IPS DF 4.7 (cell line): ENCODE measurements around the gene UBAC2.

Experiments
- DNase-seq: peaks from one replicate; pipeline ENCODE4 v3.0.0-alpha.2; 2013; ENCODE audit warnings: low spot score; ENCODE audit errors: extremely low read depth

Gene UBAC2

DNA sequence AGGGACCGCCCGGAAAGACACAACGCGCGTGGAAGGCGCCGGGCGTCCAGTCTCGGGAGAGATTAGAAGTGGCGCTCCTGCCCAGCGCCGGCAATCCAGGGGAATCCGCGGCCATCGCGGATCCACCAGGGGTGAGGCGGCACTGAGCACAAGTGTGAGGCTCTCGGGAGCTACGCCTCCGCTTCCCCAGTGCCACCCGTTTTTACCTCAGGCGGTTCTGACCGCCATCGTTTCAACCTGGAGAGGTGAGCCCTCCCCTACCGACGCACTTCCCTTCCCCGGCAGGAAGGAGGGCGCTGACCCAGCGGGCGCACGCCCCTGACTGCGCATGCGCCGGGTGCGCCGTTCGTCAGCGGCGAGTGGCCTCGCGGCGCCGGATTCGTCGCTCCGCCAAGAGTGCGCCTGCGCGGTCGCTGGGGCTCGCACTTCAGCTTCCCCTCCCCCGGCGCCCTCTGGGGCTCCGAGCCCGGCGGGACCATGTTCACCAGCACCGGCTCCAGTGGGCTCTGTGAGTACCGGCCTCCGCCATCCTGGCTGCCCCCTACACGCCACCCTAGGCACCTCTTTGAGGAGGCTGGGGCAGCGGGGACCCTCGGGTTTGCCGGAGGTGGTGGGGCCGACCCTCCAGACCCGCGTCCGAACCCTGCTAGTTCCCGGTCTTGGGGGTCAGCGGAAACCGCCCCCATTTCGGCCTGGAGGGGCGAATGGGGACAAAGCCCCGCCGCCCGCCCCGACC lies at the start of gene UBAC2:
TSS of gene UBAC2 (plus strand) at position 423 of the 736 bp plus-strand sequence. CDS start at position 478, 55 bp downstream.
- DNase-seq: peak; percentile 84

GRCh38 chr13:99151516-99151915 lies 49.1 kb upstream of the UBAC2 start:
- DNase-seq: no peak

GRCh38 chr13:99153219-99153618 lies 47.4 kb upstream of the UBAC2 start:
- no peak for DNase-seq

DNA sequence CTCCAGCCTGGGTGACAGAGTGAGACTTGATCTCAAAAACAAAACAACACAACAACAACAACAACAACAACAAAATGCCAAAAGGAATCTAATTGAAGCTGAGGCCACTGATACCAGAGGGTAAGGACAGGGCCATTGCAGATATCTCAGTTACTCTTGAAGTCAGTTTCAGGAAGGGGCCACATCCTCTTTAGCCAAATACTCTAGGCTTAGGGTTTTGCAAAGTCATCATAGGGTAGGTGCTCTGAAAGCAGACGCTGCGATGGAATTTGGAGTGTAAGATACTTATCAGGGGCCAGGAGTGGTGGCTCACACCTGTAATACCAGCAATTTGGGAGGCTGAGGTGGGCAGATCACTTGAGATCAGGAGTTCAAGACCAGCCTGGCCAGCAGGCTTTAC lies 46.6 kb upstream of the UBAC2 start:
- no peak for DNase-seq

- DNase-seq: no peak
These were observed 44.8 kb upstream of the UBAC2 start for GRCh38 chr13:99155821-99156220.

GRCh38 chr13:99157046-99157445 lies 43.6 kb upstream of the UBAC2 start:
- no peak for DNase-seq

DNA sequence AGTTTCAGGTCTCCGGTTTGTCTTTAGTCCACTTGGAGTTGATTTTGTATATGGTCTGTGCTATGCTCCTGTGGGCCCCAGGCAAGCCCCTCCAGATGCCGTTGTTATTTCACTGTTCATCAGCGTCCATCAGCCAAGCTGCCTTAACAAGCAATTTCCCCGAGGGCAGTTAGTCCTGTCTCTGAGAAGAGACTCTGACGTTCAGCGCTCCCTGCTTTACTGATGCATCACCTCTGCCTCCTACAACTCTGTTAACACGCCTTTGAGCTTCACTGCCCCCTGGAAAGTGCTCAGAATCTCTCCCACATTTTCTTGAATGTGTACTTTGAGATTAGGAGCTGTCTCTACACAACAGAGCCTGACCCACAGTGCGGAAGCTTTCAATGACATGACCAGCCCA lies 41.8 kb upstream of the UBAC2 start:
- DNase-seq: no peak

DNA sequence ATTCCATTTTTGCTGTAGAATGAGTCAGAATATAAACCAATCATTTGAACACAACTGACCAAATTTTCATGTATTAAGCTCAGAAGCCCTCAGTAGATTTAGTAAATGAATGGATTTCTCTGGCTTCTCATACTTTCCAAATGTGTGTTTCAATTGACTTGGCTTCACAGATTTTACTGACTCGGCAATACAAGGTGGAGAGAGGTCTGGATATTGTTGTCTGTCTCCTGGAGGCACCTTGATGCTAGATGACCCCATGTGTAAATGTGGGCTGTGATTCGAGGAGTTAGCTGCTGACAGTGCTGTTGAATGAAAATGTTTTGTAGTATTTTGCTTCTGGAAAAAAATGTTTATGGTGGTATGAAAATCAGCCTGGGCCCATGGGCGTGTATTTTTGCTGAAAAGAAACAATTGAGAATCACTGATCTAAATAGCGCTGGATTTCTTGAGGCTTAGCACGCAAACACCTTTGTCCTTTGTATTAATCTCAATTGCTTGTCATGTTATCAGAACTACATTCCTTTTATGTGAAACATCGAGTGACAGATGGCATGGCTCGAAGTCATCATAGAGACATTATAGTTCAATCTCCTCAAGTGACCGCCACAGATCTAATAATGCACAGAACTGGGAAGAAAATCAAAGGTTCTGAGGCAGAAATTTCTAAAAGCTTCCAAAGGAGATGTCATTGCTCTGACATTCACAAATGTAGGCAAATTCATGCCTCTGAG lies 41.2 kb upstream of the UBAC2 start:
- no peak for DNase-seq

GRCh38 chr13:99160415-99160814 lies 40.2 kb upstream of the UBAC2 start:
- no peak for DNase-seq

DNA sequence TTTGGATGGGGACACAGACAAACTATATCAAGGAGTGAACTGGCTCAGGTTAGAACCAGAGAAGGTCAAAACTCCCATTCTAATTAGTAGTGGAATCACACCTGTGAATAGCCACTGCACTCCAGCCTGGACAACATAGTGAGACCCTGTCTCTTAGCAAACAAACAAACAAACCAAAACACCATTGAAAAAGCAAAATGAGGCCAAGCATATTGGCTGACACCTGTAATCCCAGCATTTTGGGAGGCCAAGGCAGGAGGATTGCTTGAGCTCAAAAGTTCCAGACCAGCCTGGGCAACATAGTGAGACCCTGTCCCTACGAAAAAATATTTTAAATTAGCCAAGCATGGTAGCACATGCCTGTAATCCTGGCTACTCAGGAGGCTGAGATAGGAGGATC lies 39.1 kb upstream of the UBAC2 start:
- DNase-seq: no peak

DNA sequence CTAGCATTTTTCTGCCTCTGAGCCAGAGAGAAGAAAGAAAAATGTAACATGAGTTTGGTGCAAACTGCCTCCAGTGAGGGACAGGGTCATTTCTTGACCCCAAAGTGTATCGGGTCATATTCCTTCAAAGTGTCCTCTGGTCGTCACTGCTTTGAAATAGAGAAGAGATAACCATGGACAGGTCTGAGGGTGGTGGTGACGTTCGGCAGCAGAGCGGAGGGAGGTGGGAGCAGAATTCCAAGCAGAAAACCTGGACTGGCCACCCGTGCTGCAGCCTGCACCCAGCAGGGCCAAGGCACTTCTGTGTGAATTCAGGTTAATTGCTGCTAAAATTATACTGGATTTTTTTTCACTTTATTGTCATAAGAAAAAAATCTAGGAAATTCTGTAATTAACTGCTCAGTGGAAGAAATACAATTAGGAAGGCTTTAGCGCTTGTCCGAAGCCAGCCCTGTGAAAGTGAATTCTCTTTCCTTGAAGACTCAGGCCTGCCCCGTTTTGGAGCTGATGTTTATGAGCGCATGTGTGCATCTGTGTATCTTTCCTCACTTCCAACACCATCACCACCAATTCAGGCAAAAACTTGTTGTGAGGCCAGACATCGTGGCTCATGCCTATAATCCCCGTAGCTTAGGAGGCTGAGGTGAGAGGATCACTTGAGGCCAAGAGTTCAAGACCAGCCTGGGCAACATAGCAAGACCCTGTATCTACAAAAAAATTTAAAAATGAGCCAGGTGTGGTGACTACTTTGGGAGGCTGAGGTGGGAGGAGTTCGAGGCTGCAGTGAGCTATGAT lies 37.9 kb upstream of the UBAC2 start:
- DNase-seq: no peak

DNA sequence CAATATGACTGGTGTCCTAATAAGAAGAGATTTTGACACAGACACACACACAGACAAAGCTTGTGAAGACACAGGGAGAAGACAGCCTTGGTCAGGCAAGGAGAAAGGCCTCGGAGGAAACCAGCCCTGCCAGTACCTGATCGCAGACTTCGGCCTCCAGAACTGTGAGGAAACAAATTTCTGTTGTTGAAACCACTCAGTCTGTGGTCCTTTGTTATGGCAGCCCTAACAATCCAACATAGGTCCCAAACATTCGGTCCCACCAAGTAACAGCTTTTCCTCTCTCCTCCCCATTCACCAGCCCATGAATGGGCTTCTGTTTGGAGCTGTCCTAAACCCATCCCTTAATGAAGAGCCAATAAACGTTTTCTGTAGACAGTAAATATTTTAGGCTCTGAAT lies 36.4 kb upstream of the UBAC2 start:
- DNase-seq: no peak

DNA sequence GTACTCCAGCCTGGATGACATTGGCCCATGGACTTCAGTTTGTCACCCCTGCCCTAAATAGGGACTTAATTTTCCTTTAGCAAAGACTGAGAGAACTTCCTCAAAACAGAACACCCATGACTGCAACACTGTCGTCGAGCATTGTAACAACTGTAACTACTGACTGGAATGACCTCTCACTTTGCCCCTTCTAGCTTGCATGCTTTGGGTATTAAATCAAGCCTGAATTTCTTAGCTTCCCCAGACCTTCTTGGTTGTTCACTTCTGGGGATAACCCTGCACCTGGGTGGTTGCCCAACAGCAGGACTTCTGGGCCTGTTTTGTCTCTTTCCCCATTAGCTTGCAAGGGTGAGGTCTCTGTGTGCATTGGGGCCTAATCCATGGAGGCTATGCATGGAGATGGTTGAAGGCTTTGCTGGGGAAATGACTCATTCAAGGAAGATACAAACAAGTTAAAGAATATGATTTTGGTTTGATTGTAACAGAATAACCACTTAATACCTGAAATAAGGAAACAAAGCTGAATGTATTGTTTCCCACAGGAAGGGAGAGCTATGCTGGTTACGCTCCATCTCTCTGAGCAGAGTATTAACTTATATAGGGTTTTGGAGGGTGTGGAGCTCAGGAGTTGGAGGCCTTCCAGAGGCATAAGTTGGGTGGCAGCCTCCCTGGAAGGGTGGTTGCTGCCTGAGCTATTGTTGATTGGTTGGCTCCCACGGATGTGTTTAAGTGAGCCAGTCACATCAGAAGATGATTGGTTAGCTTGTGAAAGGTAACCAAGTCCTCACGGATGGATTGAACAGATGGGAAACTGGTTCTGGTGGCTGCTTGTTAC lies 34.7 kb upstream of the UBAC2 start:
- DNase-seq: no peak

DNA sequence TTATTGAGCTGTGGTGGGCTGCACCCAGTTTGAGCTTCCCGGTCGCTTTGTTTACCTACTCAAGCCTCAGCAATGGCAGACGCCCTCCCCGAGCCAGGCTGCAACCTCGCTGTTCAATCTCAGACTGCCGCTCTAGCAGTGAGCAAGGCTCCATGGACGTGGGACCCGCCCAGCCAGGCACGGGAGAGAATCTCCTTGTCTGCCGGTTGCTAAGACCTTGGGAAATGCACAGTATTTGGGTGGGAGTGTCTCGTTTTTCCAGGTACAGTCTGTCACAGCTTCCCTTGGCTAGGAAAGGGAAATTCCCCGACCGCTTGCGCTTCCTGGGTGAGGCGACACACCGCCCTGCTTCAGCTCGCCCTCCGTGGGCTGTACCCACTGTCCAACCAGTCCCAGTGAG lies 27.7 kb upstream of the UBAC2 start:
- no peak for DNase-seq

DNA sequence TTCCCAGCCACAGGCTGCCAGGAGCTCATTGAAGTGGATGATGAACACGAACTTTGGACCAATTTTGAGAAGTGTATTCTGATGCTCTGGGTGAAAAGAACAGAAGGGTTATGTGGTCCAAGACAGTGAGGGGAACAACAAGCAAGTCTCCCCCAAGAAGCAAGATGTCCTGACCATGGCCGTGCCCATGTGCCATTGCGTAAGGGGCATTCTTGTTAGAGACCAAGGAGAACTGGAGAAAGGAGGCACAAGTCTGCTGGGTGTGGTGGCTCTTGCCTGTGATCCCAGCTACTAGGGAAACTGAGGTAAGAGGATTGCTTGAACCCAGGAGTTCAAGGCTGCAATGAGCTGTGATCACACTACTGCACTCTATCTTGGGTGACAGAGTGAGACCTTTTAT lies 27.0 kb upstream of the UBAC2 start:
- no peak for DNase-seq

DNA sequence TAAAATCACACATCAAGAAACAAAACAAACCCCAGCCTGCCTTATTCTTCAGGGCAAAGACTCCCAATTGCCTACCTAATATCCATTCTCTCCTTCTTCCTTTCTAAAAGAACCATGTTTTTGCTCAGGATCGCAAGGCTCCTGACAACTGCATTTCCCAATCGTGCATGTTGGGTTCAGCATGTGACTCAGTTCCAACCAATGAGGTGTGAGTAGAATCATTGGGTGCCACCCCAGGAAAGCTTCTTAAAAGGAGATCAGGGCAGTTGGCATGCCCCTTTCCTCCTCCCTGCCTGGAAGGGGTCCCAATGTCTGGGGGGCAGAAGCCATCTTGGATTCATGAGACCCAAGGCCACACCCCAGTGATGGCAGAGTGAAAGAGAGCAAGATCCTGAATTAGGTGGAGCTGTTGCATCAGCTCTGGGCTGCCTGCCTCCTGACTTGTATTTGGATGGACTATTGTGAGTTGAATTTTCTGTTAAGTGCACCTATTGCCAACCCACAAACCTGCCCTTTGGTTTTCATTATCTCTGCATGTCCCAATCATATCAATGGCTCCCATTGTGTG lies 26.0 kb upstream of the UBAC2 start:
- DNase-seq: no peak

GRCh38 chr13:99176309-99177276 lies 24.1 kb upstream of the UBAC2 start:
- DNase-seq: peak; percentile 83

GRCh38 chr13:99178636-99179035 lies 22.0 kb upstream of the UBAC2 start:
- no peak for DNase-seq

GRCh38 chr13:99179460-99179859 lies 21.2 kb upstream of the UBAC2 start:
- no peak for DNase-seq

DNA sequence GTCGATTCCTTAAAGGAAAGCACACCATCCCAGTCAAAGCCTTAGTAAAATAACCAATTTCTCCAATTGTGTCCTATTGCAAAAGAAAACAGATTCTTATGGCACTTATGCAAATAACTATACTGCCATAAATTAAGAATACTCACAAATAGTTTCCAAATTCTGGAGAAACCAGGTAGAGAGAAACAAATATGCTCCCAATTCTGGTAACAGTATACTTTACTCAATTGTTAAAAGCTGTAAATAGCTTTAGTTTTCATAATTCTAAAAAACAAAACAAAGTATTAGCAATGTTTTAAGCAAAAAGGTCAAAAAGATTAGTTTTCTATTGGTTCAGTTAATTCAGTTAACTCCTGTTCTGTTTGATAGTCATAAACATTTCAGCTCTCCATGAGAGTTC lies 18.2 kb upstream of the UBAC2 start:
- no peak for DNase-seq
